Tibial artery (tissue), 4 donors: ENCODE measurements around the gene OSTC.

Experiments
- DNase-seq, 2 donors: peaks; one replicate each; pipeline ENCODE4 v3.0.0-alpha.2; 2019
- H3K27ac ChIP-seq, 2 donors: fragments of 200-600 bp; sonication (generic) in 1 of 2; 1 replicate in 1 of 2; 2 replicates in 1 of 2; pipeline ENCODE4 v1.5.1; 2018 to 2019; ENCODE audit warnings: mild to moderate bottlenecking in 1 of 2
- H3K27me3 ChIP-seq, 2 donors: fragments of 200-600 bp; sonication (generic) in 1 of 2; one replicate each; pipeline versions ENCODE4 v1.5.1 to v1.6.0; 2016 to 2019
- H3K36me3 ChIP-seq, 3 donors: fragments of 200-600 bp; sonication (generic) in 2 of 3; one replicate each; pipeline ENCODE4 v1.5.1; 2016 to 2019; ENCODE audit warnings: mild to moderate bottlenecking in 2 of 3
- H3K4me1 ChIP-seq, 4 donors: fragments of 200-600 bp; sonication (generic) in 2 of 4; 1 replicate in 3 of 4; 2 replicates in 1 of 4; pipeline ENCODE4 v1.5.1; 2016 to 2019
- H3K4me3 ChIP-seq, 2 donors: fragments of 200-600 bp; sonication (generic) in 1 of 2; 1 replicate in 1 of 2; 2 replicates in 1 of 2; pipeline ENCODE4 v1.5.1; 2018 to 2019; ENCODE audit warnings: mild to moderate bottlenecking in 2 of 2
- H3K9me3 ChIP-seq, 3 donors: fragments of 200-600 bp; sonication (generic) in 1 of 3; one replicate each; pipeline ENCODE4 v1.5.1; 2016 to 2019
- intact Hi-C: fragments of 100-400 bp; cut with DNase I; formaldehyde crosslinking; loops from one replicate; pipeline ENCODE4 v1.15.0; 2023; ENCODE audit warnings: low total_unique reads
- TF ChIP-seq, protein P1 (sequence below), 2 experiments: fragments of 200-600 bp in 1 of 2; fragments of 450-650 bp in 1 of 2; IDR thresholded peaks; one replicate each; pipeline ENCODE4 v1.5.1; 2017 to 2019; ENCODE audit warnings: antibody characterized with exemption in 2 of 2, mild to moderate bottlenecking in 1 of 2, moderate library complexity in 1 of 2

The OSTC gene

DNA sequence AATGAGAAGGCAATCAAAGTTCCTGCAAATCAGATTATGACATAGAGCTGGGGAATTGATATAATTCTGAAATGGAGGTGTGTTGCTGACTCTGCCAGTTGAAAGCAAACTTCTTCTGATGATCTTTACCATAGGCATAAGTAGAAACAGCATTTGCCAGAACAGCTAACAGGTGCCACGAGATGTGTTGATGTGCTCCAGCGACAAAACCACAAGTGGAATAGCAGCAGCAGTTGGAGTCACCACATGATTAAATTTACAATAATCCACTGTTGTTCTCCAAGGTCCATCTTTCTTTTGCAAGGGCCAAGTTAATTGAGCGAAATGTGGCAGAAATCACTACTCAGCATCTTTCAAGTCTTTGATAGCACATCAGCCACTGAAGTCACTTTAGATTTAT is 3.7 kb upstream of the OSTC start:
- Histone ChIP-seq H3K4me1 (peaks cover 0 to 11% (median 3%) of the 10 kb centered on the region in 4 donors), H3K27ac (no peak overlapping the region), H3K27me3 (no peaks in the 10 kb centered on the region), H3K4me3 (no peak overlapping the region), H3K36me3 (no peaks in the 10 kb centered on the region), H3K9me3 (no peaks in the 10 kb centered on the region)
- intact Hi-C loops: no loop called here
- DNase-seq: no peak
- TF ChIP-seq, protein P1, sequence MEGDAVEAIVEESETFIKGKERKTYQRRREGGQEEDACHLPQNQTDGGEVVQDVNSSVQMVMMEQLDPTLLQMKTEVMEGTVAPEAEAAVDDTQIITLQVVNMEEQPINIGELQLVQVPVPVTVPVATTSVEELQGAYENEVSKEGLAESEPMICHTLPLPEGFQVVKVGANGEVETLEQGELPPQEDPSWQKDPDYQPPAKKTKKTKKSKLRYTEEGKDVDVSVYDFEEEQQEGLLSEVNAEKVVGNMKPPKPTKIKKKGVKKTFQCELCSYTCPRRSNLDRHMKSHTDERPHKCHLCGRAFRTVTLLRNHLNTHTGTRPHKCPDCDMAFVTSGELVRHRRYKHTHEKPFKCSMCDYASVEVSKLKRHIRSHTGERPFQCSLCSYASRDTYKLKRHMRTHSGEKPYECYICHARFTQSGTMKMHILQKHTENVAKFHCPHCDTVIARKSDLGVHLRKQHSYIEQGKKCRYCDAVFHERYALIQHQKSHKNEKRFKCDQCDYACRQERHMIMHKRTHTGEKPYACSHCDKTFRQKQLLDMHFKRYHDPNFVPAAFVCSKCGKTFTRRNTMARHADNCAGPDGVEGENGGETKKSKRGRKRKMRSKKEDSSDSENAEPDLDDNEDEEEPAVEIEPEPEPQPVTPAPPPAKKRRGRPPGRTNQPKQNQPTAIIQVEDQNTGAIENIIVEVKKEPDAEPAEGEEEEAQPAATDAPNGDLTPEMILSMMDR (IDR thresholded peaks at IDR 0.05): no peak

DNA sequence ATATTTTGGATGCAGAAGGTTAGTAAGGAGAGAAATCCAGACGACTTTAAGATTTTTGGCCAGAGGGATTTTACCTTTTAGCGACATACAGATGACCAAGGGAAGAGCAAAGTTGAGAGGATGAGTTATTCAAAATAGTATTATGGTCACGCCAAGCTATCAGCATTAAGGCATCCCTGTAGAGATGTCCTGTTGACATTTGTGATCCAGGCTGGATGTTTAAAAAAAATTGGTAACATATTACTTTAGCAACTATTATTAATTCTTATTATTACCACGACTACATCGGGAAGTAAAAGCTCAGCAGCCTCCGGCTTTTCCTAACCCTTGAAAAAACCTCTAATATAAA is 562 bp upstream of the OSTC start:
- H3K27ac ChIP-seq: peak overlapping the region in 1 of 2 donors; percentile 96
- H3K4me3 ChIP-seq: peak overlapping the region; percentile 88 to 96
- intact Hi-C loops: loop anchor here (5.0 kb wide), 1 partner anchor 33 kb away; no protein-coding TSS in a partner anchor
- no peaks in the 10 kb centered on the region for H3K36me3 ChIP-seq
- no peaks in the 10 kb centered on the region for H3K27me3 ChIP-seq
- no peak for DNase-seq
- H3K4me1 ChIP-seq: peaks cover 0 to 37% (median 15%) of the 10 kb centered on the region in 4 donors
- H3K9me3 ChIP-seq: no peaks in the 10 kb centered on the region
- TF ChIP-seq, protein P1 (IDR thresholded peaks at IDR 0.05): no peak

DNA sequence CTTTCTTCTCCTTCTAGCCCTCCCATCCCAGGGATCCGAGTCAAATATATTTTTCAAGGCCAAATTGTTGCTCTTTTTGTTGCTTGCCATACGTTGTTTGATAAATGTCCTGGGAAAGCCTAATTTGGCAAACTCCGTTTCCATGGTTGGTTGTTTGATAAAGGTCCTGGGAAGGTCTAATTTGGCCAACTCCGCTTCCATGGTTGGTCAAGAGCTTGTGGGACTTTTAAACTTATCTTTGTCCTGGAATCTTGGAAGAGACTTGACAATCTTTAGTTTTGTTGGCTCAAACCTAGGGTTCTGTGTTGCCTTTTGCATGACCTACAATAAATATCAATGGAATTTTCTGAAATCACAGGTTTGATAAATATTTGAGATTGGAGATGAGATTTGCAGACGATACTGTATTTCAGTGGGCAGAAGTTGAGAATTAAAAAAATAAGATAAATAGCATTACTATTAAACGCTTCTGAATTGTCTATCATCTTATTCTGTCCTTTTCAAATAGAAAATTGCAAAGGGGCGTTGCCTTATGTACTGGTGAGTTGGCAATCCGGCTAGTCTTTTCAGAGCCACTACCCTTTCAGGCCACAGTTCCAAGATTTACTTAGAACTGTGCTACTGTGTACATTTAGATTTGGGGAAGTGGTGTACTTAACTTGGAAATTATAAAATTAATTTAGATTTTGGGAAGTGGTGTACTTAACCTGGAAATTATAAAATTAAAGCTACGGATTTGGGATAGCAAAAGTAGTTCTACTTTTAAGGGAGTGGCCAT is 804 bp downstream of the OSTC start:
- TF ChIP-seq, protein P1 (IDR thresholded peaks at IDR 0.05): no peak
- peak overlapping the region; percentile 87 to 96 for H3K27ac ChIP-seq
- intact Hi-C loops: loop anchor here (5.0 kb wide), 1 partner anchor 34 kb away; no protein-coding TSS in a partner anchor

DNA sequence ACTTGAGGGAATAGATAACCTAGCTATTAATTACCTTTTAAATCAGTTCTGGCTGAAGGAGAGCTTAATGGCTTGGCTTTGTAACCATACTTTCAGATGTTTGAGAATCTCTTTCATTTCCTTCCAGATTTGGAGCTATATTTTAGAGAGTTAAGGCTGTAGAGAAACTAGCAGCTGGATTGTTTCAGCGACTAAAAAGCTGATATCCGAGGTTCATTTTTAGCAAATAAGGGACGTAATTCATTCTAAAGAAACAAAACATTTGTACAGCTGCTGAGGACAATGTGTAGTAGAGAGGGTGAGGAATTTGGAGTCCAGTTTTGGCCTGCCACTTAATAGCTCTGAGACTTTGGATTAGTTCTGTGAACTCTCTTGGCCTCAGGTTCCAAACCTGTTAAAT is 12.2 kb downstream of the OSTC start:
- Histone ChIP-seq H3K36me3 (peaks cover 40 to 77% (median 60%) of the 10 kb centered on the region in 3 donors), H3K4me1 (no peaks in the 10 kb centered on the region), H3K4me3 (no peak overlapping the region), H3K27me3 (no peaks in the 10 kb centered on the region), H3K27ac (no peak overlapping the region), H3K9me3 (no peaks in the 10 kb centered on the region)
- no peak for DNase-seq
- TF ChIP-seq, protein P1 (IDR thresholded peaks at IDR 0.05): no peak
- intact Hi-C loops: no loop called here

More for the DNA sequence above, 804 bp downstream of the OSTC start:
- Histone ChIP-seq H3K9me3 (no peaks in the 10 kb centered on the region), H3K36me3 (peaks cover 0 to 7% (median 0%) of the 10 kb centered on the region in 3 donors), H3K4me1 (peaks cover 0 to 37% (median 15%) of the 10 kb centered on the region in 4 donors), H3K4me3 (peak overlapping the region; percentile 88 to 96), H3K27me3 (no peaks in the 10 kb centered on the region)
- DNase-seq: no peak

DNA sequence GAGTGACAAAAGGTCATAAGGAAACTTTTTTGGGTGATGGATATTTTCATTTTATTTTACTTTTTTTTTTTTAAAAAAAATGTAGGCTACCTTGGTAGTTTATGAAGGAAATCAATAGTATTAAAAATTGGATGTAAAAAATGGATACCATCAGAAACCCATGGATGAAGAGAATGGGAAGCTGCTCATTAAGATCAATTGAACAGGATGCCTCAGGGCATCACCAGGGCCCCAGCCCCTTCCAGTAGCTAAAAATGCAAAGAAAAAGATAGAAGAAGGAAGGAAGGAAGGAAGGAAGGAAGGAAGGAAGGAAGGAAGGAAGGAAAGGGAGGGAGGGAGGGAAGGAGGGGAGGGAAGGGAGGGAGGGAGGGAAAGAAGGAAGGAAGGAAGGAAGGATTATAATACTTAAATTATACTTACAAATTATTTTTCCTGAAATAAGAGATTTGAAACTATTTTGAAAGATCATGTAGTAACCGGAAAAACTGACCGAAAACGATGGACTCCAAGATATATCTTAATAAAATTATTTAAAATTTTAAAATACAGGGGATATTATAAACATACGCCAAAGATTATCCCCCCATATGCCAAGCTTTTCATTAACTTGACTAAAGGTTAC is 24.1 kb downstream of the OSTC start:
- no peaks in the 10 kb centered on the region for H3K27me3 ChIP-seq
- no peaks in the 10 kb centered on the region for H3K9me3 ChIP-seq
- no peak overlapping the region for H3K27ac ChIP-seq
- H3K36me3 ChIP-seq: peaks cover 0 to 5% (median 0%) of the 10 kb centered on the region in 3 donors
- intact Hi-C loops: no loop called here
- no peak for DNase-seq
- TF ChIP-seq, protein P1 (IDR thresholded peaks at IDR 0.05): no peak
- no peak overlapping the region for H3K4me3 ChIP-seq
- no peaks in the 10 kb centered on the region for H3K4me1 ChIP-seq
